M059J (cell line): Measurements from ENCODE around the gene TSHZ1. TPM values are rescaled to one million over a fixed set of nuclear protein-coding genes. Genes with fewer than 3 reads are reported as not detected.

Experiments used
- DNase-seq: peaks from one replicate; pipeline ENCODE4 v3.0.0-alpha.2; 2012; ENCODE audit warnings: low read depth
- total RNA-seq: library from RNA; depleted of rRNA; stranded (reverse); fragments of >200 nt; shearing (Covaris generic); gene quantifications from 2 replicates; pipeline ENCODE4 v1.2.3, GENCODE V29; 2014

The TSHZ1 gene
- total RNA-seq, 1 experiment from 2014 or later: 5.9 TPM

GRCh38 chr18:75221397-75221796 lies 10.8 kb downstream of the TSHZ1 start:
- DNase-seq: no peak

- no peak for DNase-seq
These were observed 11.3 kb downstream of the TSHZ1 start for GRCh38 chr18:75221897-75222296.

- DNase-seq: no peak
These were observed 11.8 kb downstream of the TSHZ1 start for GRCh38 chr18:75222407-75222806.

DNA sequence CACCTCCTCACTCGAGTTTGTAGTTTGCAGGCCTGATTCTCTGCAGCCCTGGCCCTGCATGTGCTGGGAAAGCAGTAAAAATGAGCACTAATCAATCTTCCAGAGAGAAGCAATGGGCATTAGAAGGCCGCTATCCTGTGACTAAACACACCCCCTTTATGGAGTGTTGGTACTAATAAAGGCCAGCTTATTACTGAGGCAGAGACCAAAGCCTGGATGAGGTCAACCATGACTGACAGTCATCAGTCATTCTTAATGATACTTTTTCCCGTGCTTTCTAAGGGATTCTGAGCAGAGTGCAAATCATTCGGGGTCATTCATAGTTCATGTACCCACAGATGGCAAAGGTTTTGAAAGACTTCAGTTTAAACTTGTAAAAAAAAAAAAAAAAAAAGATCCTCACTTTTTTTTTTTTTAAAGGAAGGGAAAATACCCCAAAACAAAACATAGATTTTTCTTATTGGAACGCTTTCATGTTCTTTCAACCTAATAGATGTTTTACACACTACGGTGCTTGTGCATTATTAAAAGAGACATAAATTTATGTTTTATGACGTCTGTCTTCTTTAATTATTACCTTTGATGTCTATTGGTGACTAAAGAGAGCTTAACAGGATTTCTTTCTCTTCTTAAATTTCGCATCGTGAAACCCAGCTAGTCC lies 13.2 kb downstream of the TSHZ1 start:
- peak; percentile 65 for DNase-seq

DNA sequence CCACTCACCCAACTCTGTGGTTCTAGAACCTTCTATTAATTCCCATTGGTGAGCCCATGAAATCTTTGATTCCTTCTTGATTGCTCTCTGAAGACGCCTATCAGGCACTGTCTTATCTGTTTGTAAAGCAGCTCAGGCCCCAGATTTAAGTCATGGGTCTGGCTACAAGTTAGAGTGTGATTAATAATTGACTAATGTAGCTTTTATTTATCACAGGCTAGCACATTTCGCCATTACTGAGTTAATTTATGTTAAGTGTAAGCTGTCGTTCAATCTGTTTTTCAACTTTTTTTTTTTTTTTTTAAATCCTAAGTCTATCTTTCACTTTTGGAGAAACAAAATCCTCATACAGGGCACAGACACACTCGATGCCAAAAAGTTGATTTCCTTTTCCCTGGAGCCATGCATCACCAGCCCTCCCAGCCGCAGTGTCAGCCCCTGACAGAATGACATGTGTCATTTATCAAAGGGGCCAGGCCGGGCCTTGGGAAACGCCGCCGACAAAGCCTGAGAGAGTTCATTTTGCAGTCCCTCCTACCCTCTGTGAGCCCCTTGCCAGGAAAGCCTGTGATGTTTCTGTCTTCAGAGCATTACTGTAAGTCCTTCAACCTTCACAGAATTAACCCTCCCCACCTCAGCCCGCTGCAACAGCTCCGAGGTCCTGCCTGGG lies 15.8 kb downstream of the TSHZ1 start:
- no peak for DNase-seq

DNA sequence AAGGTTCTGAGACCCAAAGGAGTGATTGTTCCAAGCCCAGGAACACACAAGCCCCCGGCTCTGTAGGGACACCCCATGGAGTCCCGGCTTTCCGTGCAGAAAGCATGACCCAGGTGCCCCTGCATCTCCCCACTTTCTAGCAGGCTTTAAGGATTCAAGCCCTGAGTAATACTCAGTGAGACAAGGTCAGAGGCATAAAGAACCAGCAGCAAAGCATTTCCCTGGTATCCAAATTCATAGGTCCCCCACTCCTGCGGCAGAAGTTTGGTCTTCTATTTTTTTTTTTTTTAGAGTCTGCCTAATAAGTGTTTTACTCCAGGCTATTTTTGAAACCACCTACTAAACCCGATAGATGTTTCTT lies 16.3 kb downstream of the TSHZ1 start:
- DNase-seq: no peak

DNA sequence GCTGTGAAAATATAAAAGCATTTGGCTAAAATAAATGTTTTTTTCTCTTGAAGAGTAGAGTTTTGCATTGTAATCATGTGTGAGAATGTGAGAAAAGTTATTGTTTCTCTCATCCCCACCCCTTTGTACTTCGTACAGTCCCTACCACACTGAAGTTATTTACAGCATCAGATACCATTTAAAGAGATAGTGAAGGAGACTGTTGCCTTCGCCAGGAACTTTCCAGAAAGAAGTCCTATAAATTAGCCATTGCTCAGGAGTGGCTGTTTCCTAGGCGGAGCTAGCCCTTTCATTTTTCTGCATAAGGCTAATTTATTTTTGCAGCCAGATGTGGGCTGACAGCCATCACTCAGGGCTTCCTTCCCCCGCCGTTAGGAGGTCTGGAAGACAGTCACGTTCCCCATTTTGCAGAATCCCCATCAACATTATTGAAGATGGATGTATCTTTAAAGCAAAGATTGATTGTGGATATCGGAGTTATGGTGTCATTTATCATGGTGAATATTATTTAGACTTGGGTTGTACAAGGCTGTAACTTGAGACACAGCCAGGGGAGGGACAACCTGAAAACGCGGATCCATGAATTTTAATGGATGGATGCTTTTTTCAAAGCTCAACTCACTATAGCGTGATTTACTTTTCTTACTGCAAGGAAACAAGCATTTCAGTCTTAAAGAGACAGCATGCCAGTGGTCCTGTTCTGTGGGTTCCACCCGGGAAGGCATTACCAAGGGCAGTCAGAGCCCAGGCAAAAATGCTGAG lies 17.1 kb downstream of the TSHZ1 start:
- no peak for DNase-seq

GRCh38 chr18:75228967-75229366 lies 18.4 kb downstream of the TSHZ1 start:
- DNase-seq: no peak

DNA sequence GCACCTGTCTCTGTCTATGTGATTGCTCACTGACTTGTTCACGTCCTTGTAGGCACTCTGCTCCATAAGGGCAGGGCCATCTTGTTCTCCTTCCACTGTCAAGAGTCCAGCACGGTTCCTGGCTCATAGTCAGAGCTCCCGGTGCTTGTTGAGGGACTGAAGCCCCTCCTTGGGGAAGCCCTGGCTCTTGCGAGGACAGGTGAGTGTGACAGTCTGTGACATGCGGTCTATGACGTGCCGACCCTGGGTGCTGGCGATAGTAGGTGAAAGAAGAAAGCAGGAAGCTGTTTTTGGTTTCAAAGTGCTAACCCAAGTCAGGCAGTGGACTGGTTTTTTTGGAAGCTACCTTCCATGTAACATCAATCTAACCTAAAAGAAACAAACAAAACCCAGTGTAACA lies 18.8 kb downstream of the TSHZ1 start:
- no peak for DNase-seq

DNA sequence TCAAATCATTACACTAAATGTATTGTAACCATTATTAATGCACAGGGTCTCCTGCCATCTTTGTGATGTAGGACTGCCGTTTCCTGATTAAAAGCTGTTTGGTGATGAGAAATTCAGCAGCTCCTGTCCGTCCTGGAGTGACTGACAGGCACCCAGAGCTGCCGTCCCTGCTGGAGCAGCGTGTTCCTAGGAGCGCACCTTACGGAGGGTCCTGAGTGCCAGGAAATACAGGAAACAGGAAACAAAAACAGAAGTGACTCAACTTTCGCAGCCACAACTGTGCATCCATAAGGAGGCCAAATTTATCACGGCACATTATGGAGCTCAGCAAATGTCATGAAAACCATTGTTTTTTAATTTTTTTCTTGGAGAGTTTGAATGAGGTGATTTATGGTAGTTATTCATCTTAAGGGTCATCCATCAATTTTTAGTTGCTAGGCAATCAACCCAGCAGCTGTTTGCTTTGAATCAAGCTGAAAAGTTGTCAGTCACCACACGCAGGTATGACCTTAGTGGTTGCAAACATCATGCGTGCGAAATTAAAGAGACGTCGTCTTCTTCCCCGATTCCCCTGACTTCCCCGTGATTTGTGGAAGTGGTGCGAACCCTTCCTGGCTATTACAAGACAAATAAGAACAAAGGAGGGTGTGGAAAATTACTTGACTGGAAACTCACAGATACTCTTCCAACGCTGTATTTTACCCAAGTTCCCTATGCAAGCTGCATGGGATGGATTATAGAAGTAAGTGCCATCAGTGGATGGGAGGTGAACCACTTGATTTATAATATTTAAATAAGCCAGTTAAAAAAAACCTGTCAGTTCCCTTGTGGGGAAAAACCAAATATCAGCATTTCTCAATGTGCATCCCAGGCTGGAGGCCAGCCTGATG lies 19.8 kb downstream of the TSHZ1 start:
- DNase-seq: no peak

GRCh38 chr18:75231053-75231406 lies 20.4 kb downstream of the TSHZ1 start:
- no peak for DNase-seq

DNA sequence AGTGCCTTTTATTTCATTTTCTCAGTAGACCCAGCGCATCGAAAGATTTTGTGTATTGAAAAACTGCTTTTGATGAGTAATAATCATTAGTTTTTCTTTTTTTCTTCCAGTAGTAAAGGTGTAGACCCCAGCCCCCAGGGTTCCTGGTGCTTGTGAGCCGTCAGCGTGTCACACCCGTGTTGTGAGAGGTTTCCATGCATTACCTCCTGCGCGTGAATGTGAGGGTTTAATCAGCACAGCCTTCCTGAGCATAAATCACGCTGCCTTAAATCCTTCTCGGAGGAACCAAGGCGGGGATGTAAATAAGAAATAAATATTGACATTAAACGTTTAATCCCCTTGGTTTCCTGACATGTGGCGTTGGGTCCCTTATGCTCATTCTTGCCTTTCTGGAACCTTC lies 24.3 kb downstream of the TSHZ1 start:
- DNase-seq: no peak

DNA sequence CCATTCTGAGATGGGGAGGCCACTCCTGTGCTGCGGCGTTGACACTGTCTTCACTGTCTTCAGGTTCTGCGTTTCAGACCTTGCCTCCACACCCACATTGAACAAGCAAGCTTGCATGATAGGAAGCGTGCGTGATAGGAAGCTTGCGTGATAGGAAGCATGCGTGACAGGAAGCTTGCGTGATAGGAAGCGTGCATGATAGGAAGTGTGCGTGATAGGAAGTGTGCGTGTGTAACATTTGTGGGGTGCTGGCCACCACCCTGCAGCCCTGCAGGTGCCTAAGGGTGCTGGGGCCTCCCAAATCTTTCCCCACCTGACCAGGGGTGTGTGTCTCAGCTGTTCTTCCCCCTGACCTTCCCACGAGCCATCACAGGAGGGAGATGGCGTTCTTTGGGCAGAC lies 25.3 kb downstream of the TSHZ1 start:
- DNase-seq: no peak

DNA sequence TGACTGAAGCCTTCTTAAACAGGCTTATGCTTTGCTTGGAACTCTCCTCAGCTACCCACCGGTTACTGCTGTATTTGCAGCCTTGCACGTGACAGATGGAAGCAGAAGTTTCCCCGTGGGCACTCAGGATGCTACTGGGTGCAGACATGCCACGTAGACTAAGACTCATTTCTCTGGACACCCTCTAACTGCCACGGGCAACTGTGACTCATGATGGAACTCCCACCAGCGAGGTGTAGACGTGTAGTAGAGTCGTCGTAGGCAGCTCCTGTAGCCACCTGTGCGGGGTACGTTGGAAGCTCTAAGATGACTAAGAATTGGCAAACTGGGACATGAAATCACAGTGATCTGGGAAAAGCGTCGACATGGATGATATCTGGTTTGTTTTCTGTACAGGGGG lies 27.5 kb downstream of the TSHZ1 start:
- DNase-seq: no peak

GRCh38 chr18:75238786-75239185 lies 28.2 kb downstream of the TSHZ1 start:
- DNase-seq: no peak

GRCh38 chr18:75240433-75240832 lies 29.8 kb downstream of the TSHZ1 start:
- DNase-seq: no peak

DNA sequence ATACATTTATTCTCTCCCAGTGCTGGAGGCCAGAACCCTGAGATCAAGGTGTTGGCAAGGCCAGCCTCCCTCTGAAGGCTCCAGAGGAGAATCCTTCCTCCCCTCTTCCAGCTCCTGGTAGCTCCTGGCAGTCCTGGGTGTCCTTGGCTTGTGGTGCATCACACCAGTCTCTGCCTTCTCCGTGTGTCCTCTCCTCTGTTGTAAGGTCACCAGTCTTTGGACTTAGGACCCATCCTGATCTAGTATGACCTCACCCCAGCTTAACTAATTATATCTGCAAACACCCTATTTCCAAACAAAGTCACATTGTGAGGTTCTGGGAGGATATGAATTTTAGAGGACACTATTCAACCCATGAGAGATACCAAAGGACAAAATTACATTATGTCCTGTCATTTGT lies 31.1 kb downstream of the TSHZ1 start:
- DNase-seq: no peak

- DNase-seq: peak; percentile 8
These were observed 34.0 kb downstream of the TSHZ1 start for GRCh38 chr18:75244351-75245313.

- DNase-seq: peak; percentile 22
These were observed 36.4 kb downstream of the TSHZ1 start for GRCh38 chr18:75246721-75247610.
